Gastroesophageal sphincter (tissue), 4 donors: ENCODE data around the gene NKD1. TPM values are rescaled to one million over a fixed set of nuclear protein-coding genes. Genes with fewer than 3 reads are reported as not detected.

Source experiments
- ATAC-seq: fragments of 150-250 bp; one replicate; pipeline ENCODE4 v1.9.1; 2016; ENCODE audit warnings: mild to moderate bottlenecking, moderate library complexity
- H3K27ac ChIP-seq, 4 donors: fragments of 200-600 bp; sonication (generic) in 3 of 4; 1 replicate in 3 of 4; 2 replicates in 1 of 4; pipeline ENCODE4 v1.5.1; 2016 to 2019
- H3K27me3 ChIP-seq: fragments of 200-600 bp; sonication (generic); one replicate; pipeline ENCODE4 v1.5.1; 2019
- H3K36me3 ChIP-seq, 2 donors: fragments of 200-600 bp; sonication (generic); one replicate each; pipeline ENCODE4 v1.5.1; 2019; ENCODE audit warnings: control low read depth in 1 of 2
- H3K4me1 ChIP-seq, 3 donors: fragments of 200-600 bp; sonication (generic); 1 replicate in 2 of 3; 2 replicates in 1 of 3; pipeline ENCODE4 v1.5.1; 2016 to 2019; ENCODE audit warnings: control low read depth in 2 of 3
- H3K4me3 ChIP-seq, 2 donors: fragments of 200-600 bp; sonication (generic); one replicate each; pipeline ENCODE4 v1.5.1; 2019; ENCODE audit warnings: mild to moderate bottlenecking in 1 of 2, moderate library complexity in 1 of 2
- H3K9me3 ChIP-seq, 3 donors: fragments of 200-600 bp; sonication (generic); one replicate each; pipeline ENCODE4 v1.5.1; 2017 to 2019; ENCODE audit warnings: control low read depth in 2 of 3
- CTCF ChIP-seq, 4 experiments: fragments of 200-600 bp in 2 of 4; fragments of 450-650 bp in 2 of 4; sonication (generic) in 1 of 4; IDR thresholded peaks; one replicate each; pipeline ENCODE4 v1.5.1; 2017 to 2019; ENCODE audit warnings: antibody characterized with exemption in 4 of 4, mild to moderate bottlenecking in 2 of 4, moderate library complexity in 2 of 4
- EP300 ChIP-seq: sonication (generic); formaldehyde crosslinking; IDR thresholded peaks from one replicate; pipeline ENCODE4 v1.6.1; 2017; ENCODE audit warnings: antibody characterized with exemption, mild to moderate bottlenecking
- POLR2A ChIP-seq, 2 donors: fragments of 450-650 bp; IDR thresholded peaks; one replicate each; pipeline ENCODE4 v1.6.1; 2017; ENCODE audit warnings: antibody characterized with exemption in 2 of 2, mild to moderate bottlenecking in 2 of 2, moderate library complexity in 1 of 2
- POLR2AphosphoS5 ChIP-seq: sonication (generic); formaldehyde crosslinking; IDR thresholded peaks from one replicate; pipeline ENCODE4 v1.6.1; 2017; ENCODE audit warnings: antibody characterized with exemption
- WGBS, 2 donors: methylation state at CpG; one replicate each; pipeline ENCODE4 v1.1.5; 2018; ENCODE audit warnings: low coverage in 1 of 2; 5-methylcytosine and 5-hydroxymethylcytosine counted together
- total RNA-seq, 4 donors: library from RNA; depleted of rRNA; stranded (reverse); fragments of >200 nt; gene quantifications; one replicate each; pipeline ENCODE4 v1.1.0, GENCODE V29; 2016

The NKD1 gene
- total RNA-seq, 4 donors from 2014 or later, result 27.7 to 69.2 (median 48.7) TPM

DNA sequence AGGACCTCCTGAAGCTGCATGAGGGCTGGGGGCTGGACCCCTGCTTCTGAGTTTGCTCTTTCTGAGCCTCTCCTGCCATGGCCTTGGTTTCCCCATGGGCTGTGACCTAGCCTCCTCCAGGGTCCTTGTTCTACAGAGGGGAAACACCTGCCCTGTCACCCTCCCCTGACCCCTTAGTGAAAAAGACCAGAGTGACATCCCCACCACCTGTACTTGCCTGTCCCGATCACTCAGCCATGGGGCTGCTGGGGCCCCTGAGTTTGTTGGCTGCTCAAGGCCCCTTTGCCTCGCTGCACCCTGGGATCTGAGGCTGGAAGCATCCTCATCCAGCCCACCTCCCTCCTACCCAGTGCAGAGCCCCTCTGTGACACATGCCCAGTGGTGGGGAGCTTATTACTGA lies 146.0 kb downstream of the NKD1 start:
- TF ChIP-seq POLR2AphosphoS5 (no peak), POLR2A (IDR thresholded peaks at IDR 0.05) (no peak), EP300 (no peak)
- no peak for ATAC-seq
- no peaks in the 10 kb centered on the region for H3K36me3 ChIP-seq
- no peaks in the 10 kb centered on the region for H3K9me3 ChIP-seq
- 100% methylated on average over 1 of the region's 2 CpGs for WGBS, 2 donors
- H3K4me1 ChIP-seq, result peaks cover 0 to 53% (median 13%) of the 10 kb centered on the region in 3 donors
- H3K27ac ChIP-seq, result peak overlapping the region in 1 of 4 donors; percentile 59
- no peaks in the 10 kb centered on the region for H3K27me3 ChIP-seq
- H3K4me3 ChIP-seq, result peak overlapping the region in 1 of 2 donors; percentile 52

GRCh38 chr16:50695017-50696000 lies 147.1 kb downstream of the NKD1 start:
- Histone ChIP-seq H3K4me3 (no peak overlapping the region), H3K4me1 (peaks cover 0 to 53% (median 13%) of the 10 kb centered on the region in 3 donors), H3K9me3 (no peaks in the 10 kb centered on the region), H3K36me3 (no peaks in the 10 kb centered on the region), H3K27me3 (no peaks in the 10 kb centered on the region), H3K27ac (peak overlapping the region in 3 of 4 donors; percentile 53 to 71 (median 63))
- ATAC-seq, result peak; percentile 24
- WGBS, 2 donors, result 89 to 93% methylated on average over 8 to 9 of the region's 9 CpGs
- no peak for TF ChIP-seq CTCF (IDR thresholded peaks at IDR 0.05)
- TF ChIP-seq POLR2AphosphoS5, result no peak
- no peak for TF ChIP-seq EP300
- no peak for TF ChIP-seq POLR2A (IDR thresholded peaks at IDR 0.05)

GRCh38 chr16:50696126-50696525 lies 147.9 kb downstream of the NKD1 start:
- WGBS, 2 donors, result 50 to 60% methylated on average over 1 to 2 of the region's 5 CpGs
- TF ChIP-seq EP300 (no peak), POLR2AphosphoS5 (no peak), CTCF (IDR thresholded peaks at IDR 0.05) (no peak), POLR2A (IDR thresholded peaks at IDR 0.05) (no peak)

DNA sequence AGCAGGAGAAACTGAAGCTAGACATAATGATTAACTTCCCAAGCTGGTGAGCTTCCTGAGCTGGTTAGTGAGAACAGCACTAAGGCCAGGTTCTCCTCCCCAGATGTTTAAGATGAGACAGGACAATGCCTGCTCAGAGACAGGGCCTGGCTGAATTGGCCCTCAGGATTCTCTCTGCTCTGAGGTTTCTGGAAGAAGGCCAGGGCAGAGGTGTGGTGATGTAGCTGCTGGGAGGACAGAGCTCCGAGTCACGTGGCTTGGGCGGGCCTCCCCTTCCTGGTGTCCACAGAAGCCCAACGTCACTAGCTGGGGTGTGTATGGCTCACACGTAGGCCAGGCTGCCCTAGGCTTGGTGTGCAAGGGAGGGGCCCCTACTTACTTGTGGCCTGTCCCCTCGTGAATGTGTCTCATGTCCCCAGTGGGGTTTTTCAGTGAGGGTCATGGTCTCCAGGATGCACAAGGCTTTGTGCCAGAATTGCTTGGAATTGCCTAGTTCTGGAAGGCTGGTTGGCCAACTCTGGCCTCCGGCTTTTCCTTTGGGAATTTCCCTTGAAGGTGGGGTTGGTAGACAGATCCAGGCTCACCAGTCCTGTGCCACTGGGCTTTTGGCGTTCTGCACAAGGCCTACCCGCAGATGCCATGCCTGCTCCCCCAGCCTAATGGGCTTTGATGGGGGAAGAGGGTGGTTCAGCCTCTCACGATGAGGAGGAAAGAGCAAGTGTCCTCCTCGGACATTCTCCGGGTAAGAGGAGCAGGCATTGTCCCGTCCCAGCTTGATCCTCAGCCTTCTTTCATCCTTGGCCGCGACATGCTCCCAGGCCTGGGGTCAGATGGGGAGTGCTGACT lies 148.6 kb downstream of the NKD1 start:
- Histone ChIP-seq H3K9me3 (no peaks in the 10 kb centered on the region), H3K27ac (peak overlapping the region in 3 of 4 donors; percentile 53 to 71 (median 63)), H3K27me3 (no peaks in the 10 kb centered on the region), H3K4me1 (peaks cover 0 to 53% (median 13%) of the 10 kb centered on the region in 3 donors), H3K36me3 (no peaks in the 10 kb centered on the region), H3K4me3 (no peak overlapping the region)
- 28% methylated on average over 5 of the region's 15 CpGs; no CpG with 5 or more reads in 1 of the 2 donors for WGBS, 2 donors
- peak; percentile 69 for ATAC-seq
- TF ChIP-seq CTCF (IDR thresholded peaks at IDR 0.05), result no peak

More at GRCh38 chr16:50696126-50696525, 147.9 kb downstream of the NKD1 start:
- Histone ChIP-seq H3K27ac (peak overlapping the region in 3 of 4 donors; percentile 53 to 71 (median 63)), H3K4me1 (peaks cover 0 to 53% (median 13%) of the 10 kb centered on the region in 3 donors), H3K36me3 (no peaks in the 10 kb centered on the region), H3K27me3 (no peaks in the 10 kb centered on the region), H3K9me3 (no peaks in the 10 kb centered on the region), H3K4me3 (no peak overlapping the region)
- ATAC-seq, result no peak

GRCh38 chr16:50697421-50697715 lies 149.2 kb downstream of the NKD1 start:
- H3K4me3 ChIP-seq, result peak overlapping the region in 1 of 2 donors; percentile 45
- H3K36me3 ChIP-seq, result no peaks in the 10 kb centered on the region
- 80 to 83% methylated on average over 1 of the region's 5 CpGs for WGBS, 2 donors
- no peak for ATAC-seq
- TF ChIP-seq EP300, result no peak
- no peak for TF ChIP-seq POLR2AphosphoS5
- TF ChIP-seq POLR2A (IDR thresholded peaks at IDR 0.05), result no peak
- TF ChIP-seq CTCF (IDR thresholded peaks at IDR 0.05), result no peak
- H3K27ac ChIP-seq, result peak overlapping the region in 3 of 4 donors; percentile 53 to 71 (median 63)
- H3K9me3 ChIP-seq, result no peaks in the 10 kb centered on the region
- no peaks in the 10 kb centered on the region for H3K27me3 ChIP-seq
- peaks cover 0 to 53% (median 13%) of the 10 kb centered on the region in 3 donors for H3K4me1 ChIP-seq
